K562 (cell line): ENCODE data around the gene ADIPOQ. TPM values are rescaled to one million over a fixed set of nuclear protein-coding genes. Genes with fewer than 3 reads are reported as not detected.
A peak's percentile ranks its signal among the peaks of the same experiment; 100 is the strongest.
"Not testable (repeated sequence)": the region's sequence is repeated elsewhere in the genome, so short reads cannot be mapped to it uniquely, and the experiment has no call there.

Source experiments
- ARID1B ChIP-seq: fragments of 450-650 bp; IDR thresholded peaks from 2 replicates; pipeline ENCODE4 v1.6.1; 2016; ENCODE audit warnings: antibody characterized with exemption, mild to moderate bottlenecking, inconsistent platforms
- CEBPB ChIP-seq: fragments of 450-650 bp; IDR thresholded peaks from 2 replicates; pipeline ENCODE4 v1.6.1; 2016; ENCODE audit warnings: missing genetic modification characterization, missing compliant biosample characterization
- CTBP1 ChIP-seq: fragments of 450-650 bp; IDR thresholded peaks from 2 replicates; pipeline ENCODE4 v1.6.1; 2016; ENCODE audit warnings: borderline replicate concordance
- DDX20 ChIP-seq: fragments of 450-650 bp; IDR thresholded peaks from 2 replicates; pipeline ENCODE4 v1.6.1; 2016; ENCODE audit warnings: missing genetic modification characterization, low read depth, mild to moderate bottlenecking, missing compliant biosample characterization, moderate library complexity
- DMBX1 ChIP-seq: fragments of 250-450 bp; sonication (Bioruptor Pico); IDR thresholded peaks from 2 replicates; pipeline ENCODE4 v1.8.0; 2022; ENCODE audit warnings: inconsistent platforms, mild to moderate bottlenecking, moderate library complexity, borderline replicate concordance
- E2F3 ChIP-seq: fragments of 250-450 bp; sonication (Bioruptor Pico); IDR thresholded peaks from 2 replicates; pipeline ENCODE4 v1.4.0; 2020; ENCODE audit warnings: mild to moderate bottlenecking
- HSF4 ChIP-seq: fragments of 250-450 bp; sonication (Bioruptor Pico); IDR thresholded peaks from 2 replicates; pipeline ENCODE4 v2.1.2; 2022; ENCODE audit warnings: mild to moderate bottlenecking, moderate library complexity, borderline replicate concordance
- ILK ChIP-seq: fragments of 450-650 bp; IDR thresholded peaks from 2 replicates; pipeline ENCODE4 v1.6.1; 2016; ENCODE audit warnings: missing genetic modification characterization, low read depth, mild to moderate bottlenecking, missing compliant biosample characterization, moderate library complexity, borderline replicate concordance
- KLF13 ChIP-seq: fragments of 450-650 bp; IDR thresholded peaks from 2 replicates; pipeline ENCODE4 v1.6.1; 2016; ENCODE audit warnings: missing genetic modification characterization, low read depth, mild to moderate bottlenecking, missing compliant biosample characterization, moderate library complexity, borderline replicate concordance
- MAFG ChIP-seq: fragments of 450-650 bp; conservative IDR thresholded peaks from 2 replicates; pipeline ENCODE4 v1.6.1; 2016; ENCODE audit warnings: missing genetic modification characterization, missing compliant biosample characterization
- MAZ ChIP-seq, 2 experiments: fragments of 450-650 bp in 1 of 2; sonication (generic) in 1 of 2; formaldehyde crosslinking; IDR thresholded peaks in 1 of 2; conservative IDR thresholded peaks in 1 of 2; 2 replicates each; pipeline versions ENCODE4 v1.4.0 to v1.5.0; 2020; ENCODE audit warnings: mild to moderate bottlenecking in 1 of 2, missing genetic modification reagents in 1 of 2
- MTF1 ChIP-seq: fragments of 250-450 bp; sonication (Bioruptor Pico); IDR thresholded peaks from 2 replicates; pipeline ENCODE4 v1.9.0; 2021; ENCODE audit warnings: moderate library complexity, mild to moderate bottlenecking, inconsistent platforms, borderline replicate concordance
- NFRKB ChIP-seq: fragments of 450-650 bp; IDR thresholded peaks from 2 replicates; pipeline ENCODE4 v1.6.1; 2016; ENCODE audit warnings: low read depth
- RHOXF2B ChIP-seq: fragments of 250-450 bp; sonication (Bioruptor Pico); conservative IDR thresholded peaks from 2 replicates; pipeline ENCODE4 v1.5.1; 2021
- TAL1 ChIP-seq: fragments of 450-650 bp; IDR thresholded peaks from 2 replicates; pipeline ENCODE4 v1.6.1; 2016; ENCODE audit warnings: mild to moderate bottlenecking
- ZFP1 ChIP-seq: fragments of 450-650 bp; formaldehyde crosslinking; IDR thresholded peaks from 2 replicates; pipeline ENCODE4 v1.4.0; 2020; ENCODE audit warnings: mild to moderate bottlenecking, mixed read lengths
- ZNF140 ChIP-seq: fragments of 250-450 bp; sonication (Bioruptor Pico); IDR thresholded peaks from 2 replicates; pipeline ENCODE4 v1.8.0; 2021; ENCODE audit warnings: moderate library complexity, mild to moderate bottlenecking, inconsistent platforms
- ZNF23 ChIP-seq: fragments of 250-450 bp; sonication (Bioruptor Pico); IDR thresholded peaks from 2 replicates; pipeline ENCODE4 v1.4.0; 2020; ENCODE audit warnings: mild to moderate bottlenecking
- ZNF311 ChIP-seq: fragments of 250-450 bp; sonication (Bioruptor Pico); IDR thresholded peaks from 2 replicates; pipeline ENCODE4 v1.4.0; 2020; ENCODE audit warnings: mild to moderate bottlenecking, moderate library complexity
- ZNF444 ChIP-seq: fragments of 250-450 bp; sonication (Bioruptor Pico); IDR thresholded peaks from 2 replicates; pipeline ENCODE4 v1.4.0; 2020; ENCODE audit warnings: mild to moderate bottlenecking, moderate library complexity
- ZNF76 ChIP-seq: fragments of 250-450 bp; sonication (Bioruptor Pico); IDR thresholded peaks from 2 replicates; pipeline ENCODE4 v1.4.0; 2020; ENCODE audit warnings: mild to moderate bottlenecking, moderate library complexity, borderline replicate concordance
- polyA plus RNA-seq, 8 experiments: library from polyadenylated mRNA; depleted of rRNA in 4 of 8; stranded (reverse) in 5 of 8; unstranded in 3 of 8; fragments of >200 nt; fragmentation: Nextera tagmentation in 2 of 8; fragmentation: Illumina TruSeq in 1 of 8; extraction: Ambion mirVana in 2 of 8; extraction: Trizol in 1 of 8; gene quantifications; 2 replicates each; pipeline versions ENCODE4 v1.2.1 to v1.2.3, GENCODE V29; 2011 to 2014; ENCODE audit warnings: inconsistent platforms in 1 of 8, missing spikeins in 1 of 8
- total RNA-seq, 7 experiments: library from RNA; depleted of rRNA in 6 of 7; stranded (reverse); fragments of >200 nt in 6 of 7; fragmentation: Illumina TruSeq in 2 of 7; extraction: Trizol in 2 of 7; gene quantifications; 2 replicates each; pipeline versions ENCODE4 v1.2.1 to v1.2.3, GENCODE V29; 2011 to 2021; ENCODE audit warnings: low replicate concordance in 1 of 7
- TF ChIP-seq, protein P1 (sequence below), 2 experiments: IDR thresholded peaks in 1 of 2; conservative IDR thresholded peaks in 1 of 2; 2 replicates each; pipeline ENCODE4 v1.6.1; 2016; ENCODE audit warnings: low read depth in 2 of 2, mild to moderate bottlenecking in 1 of 2, missing compliant biosample characterization in 1 of 2, missing genetic modification characterization in 1 of 2, moderate library complexity in 1 of 2
- TF ChIP-seq, protein P2 (sequence below): fragments of 450-650 bp; conservative IDR thresholded peaks from 2 replicates; pipeline ENCODE4 v1.6.1; 2016; ENCODE audit warnings: missing genetic modification characterization, low read depth, mild to moderate bottlenecking, missing compliant biosample characterization, moderate library complexity
- TF ChIP-seq, protein P3 (sequence below), 2 experiments: fragments of 250-450 bp in 1 of 2; fragments of 450-650 bp in 1 of 2; sonication (Bioruptor Pico) in 1 of 2; IDR thresholded peaks; 2 replicates each; pipeline versions ENCODE4 v1.6.1 to v1.8.0; 2016 to 2021; ENCODE audit warnings: mild to moderate bottlenecking in 2 of 2, moderate library complexity in 2 of 2, missing compliant biosample characterization in 1 of 2, missing genetic modification characterization in 1 of 2

ADIPOQ gene
- total and polyA plus RNA-seq, 9 of the 15 experiments (the other 6 are each of a cell fraction or from before 2014, with no cell fraction given), result 0.01 to 0.04 (median 0.03) TPM; not detected in 4

DNA sequence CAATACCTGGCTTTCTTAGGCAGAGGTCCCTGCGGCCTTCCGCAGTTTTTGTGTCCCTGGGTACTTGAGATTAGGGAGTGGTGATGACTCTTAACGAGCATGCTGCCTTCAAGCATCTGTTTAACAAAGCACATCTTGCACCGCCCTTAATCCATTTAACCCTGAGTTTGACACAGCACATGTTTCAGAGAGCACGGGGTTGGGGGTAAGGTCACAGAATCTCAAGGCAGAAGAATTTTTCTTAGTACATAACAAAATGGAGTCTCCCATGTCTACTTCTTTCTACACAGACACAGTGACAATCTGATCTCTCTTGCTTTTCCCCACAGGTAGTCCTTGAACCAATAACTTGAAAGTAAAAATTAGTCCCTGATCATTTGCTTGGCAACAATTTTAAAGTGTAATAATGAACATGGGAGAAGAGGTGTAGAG is 45.0 kb downstream of the ADIPOQ start (continued):
- TF ChIP-seq ARID1B (peak; percentile 51), NFRKB (peak; percentile 77; the same call in 1 of the 2 replicates), TAL1 (peak; percentile 27; the same call in 1 of the 2 replicates), MAFG (peak; percentile 39; the same call in 1 of the 2 replicates), RHOXF2B (CRISPR knock-in tag) (peak; percentile 81; the same call in 1 of the 2 replicates), ZNF23 (CRISPR knock-in tag) (0 out of 2 replicates have a peak, but pooled peaks have one; percentile 67), ZNF76 (CRISPR knock-in tag) (peak; percentile 92), KLF13 (tag) (peak; percentile 63; the same call in 1 of the 2 replicates), E2F3 (CRISPR knock-in tag) (0 out of 2 replicates have a peak, but pooled peaks have one; percentile 24), DMBX1 (CRISPR knock-in tag) (peak; percentile 99), ZFP1 (CRISPR knock-in tag) (0 out of 2 replicates have a peak, but pooled peaks have one; percentile 38), CTBP1 (0 out of 2 replicates have a peak, but pooled peaks have one; percentile 19), MTF1 (CRISPR knock-in tag) (0 out of 2 replicates have a peak, but pooled peaks have one; percentile 11), ZNF311 (peak; percentile 98), DDX20 (peak; percentile 94), ZNF140 (0 out of 2 replicates have a peak, but pooled peaks have one; percentile 28), MAZ (CRISPR knock-in tag; conservative IDR thresholded peaks at IDR 0.05 in 1 of 2, IDR thresholded peaks at IDR 0.05 in 1 of 2) (peak in 1 of 2 experiments; percentile 83; a peak in 2 of 4 replicates), ZNF444 (CRISPR knock-in tag) (peak; percentile 70; the same call in 1 of the 2 replicates), HSF4 (CRISPR knock-in tag) (peak; percentile 79; the same call in 1 of the 2 replicates), CEBPB (tag) (peak; percentile 6; the same call in 1 of the 2 replicates), ILK (peak; percentile 89)
- TF ChIP-seq, protein P1, sequence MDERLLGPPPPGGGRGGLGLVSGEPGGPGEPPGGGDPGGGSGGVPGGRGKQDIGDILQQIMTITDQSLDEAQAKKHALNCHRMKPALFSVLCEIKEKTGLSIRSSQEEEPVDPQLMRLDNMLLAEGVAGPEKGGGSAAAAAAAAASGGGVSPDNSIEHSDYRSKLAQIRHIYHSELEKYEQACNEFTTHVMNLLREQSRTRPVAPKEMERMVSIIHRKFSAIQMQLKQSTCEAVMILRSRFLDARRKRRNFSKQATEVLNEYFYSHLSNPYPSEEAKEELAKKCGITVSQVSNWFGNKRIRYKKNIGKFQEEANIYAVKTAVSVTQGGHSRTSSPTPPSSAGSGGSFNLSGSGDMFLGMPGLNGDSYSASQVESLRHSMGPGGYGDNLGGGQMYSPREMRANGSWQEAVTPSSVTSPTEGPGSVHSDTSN (CRISPR knock-in tag; IDR thresholded peaks at IDR 0.05; ENCODE audit: low read depth), result not testable (repeated sequence)
- TF ChIP-seq, protein P1 (tag; conservative IDR thresholded peaks at IDR 0.05; ENCODE audit: low read depth), result peak; percentile 55
- TF ChIP-seq, protein P2, sequence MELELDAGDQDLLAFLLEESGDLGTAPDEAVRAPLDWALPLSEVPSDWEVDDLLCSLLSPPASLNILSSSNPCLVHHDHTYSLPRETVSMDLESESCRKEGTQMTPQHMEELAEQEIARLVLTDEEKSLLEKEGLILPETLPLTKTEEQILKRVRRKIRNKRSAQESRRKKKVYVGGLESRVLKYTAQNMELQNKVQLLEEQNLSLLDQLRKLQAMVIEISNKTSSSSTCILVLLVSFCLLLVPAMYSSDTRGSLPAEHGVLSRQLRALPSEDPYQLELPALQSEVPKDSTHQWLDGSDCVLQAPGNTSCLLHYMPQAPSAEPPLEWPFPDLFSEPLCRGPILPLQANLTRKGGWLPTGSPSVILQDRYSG (tag), result peak; percentile 96
- TF ChIP-seq, protein P3, sequence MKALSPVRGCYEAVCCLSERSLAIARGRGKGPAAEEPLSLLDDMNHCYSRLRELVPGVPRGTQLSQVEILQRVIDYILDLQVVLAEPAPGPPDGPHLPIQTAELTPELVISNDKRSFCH (CRISPR knock-in tag; IDR thresholded peaks at IDR 0.05), result 0 out of 2 replicates have a peak, but pooled peaks have one; percentile 35
- TF ChIP-seq, protein P3 (tag; IDR thresholded peaks at IDR 0.05), result peak; percentile 98
